Fibroblast of the aortic adventitia (primary cell): ENCODE results near the gene TEN1. TPM values are rescaled to one million over a fixed set of nuclear protein-coding genes. Genes with fewer than 3 reads are reported as not detected.

Experiments
- DNase-seq: peaks from one replicate; pipeline ENCODE4 v3.0.0-alpha.2; 2010; ENCODE audit warnings: low read depth
- H3K4me3 ChIP-seq: 2 replicates; pipeline ENCODE4 v1.5.1; 2011; ENCODE audit warnings: low read depth, mild to moderate bottlenecking, control low read depth, low read length, moderate library complexity
- CTCF ChIP-seq: IDR thresholded peaks from 2 replicates; pipeline ENCODE4 v1.5.1; 2011; ENCODE audit warnings: mild to moderate bottlenecking, low read length, control low read depth, inconsistent platforms; ENCODE audit not compliant: insufficient read depth
- total RNA-seq: library from RNA; depleted of rRNA; stranded (reverse); fragments of >200 nt; gene quantifications from 2 replicates; pipeline ENCODE4 v1.2.3, GENCODE V29; 2012; ENCODE audit warnings: low replicate concordance

Gene TEN1
- total RNA-seq, 1 donor = 16.0 TPM

- H3K4me3 ChIP-seq = no peak overlapping the region
- no peak for DNase-seq
- no peak for TF ChIP-seq CTCF
These were observed 45.3 kb downstream of the TEN1 start for GRCh38 chr17:76024353-76024752.

- TF ChIP-seq CTCF = no peak
- no peak overlapping the region for H3K4me3 ChIP-seq
- DNase-seq = no peak
These were observed 46.3 kb downstream of the TEN1 start for GRCh38 chr17:76025294-76025693.

- no peak overlapping the region for H3K4me3 ChIP-seq
- DNase-seq = no peak
- no peak for TF ChIP-seq CTCF
These were observed 47.7 kb downstream of the TEN1 start for GRCh38 chr17:76026714-76027158.

- no peak for DNase-seq
- no peak for TF ChIP-seq CTCF
- H3K4me3 ChIP-seq = no peak within 1 kb of the TSS
These were observed 48.3 kb downstream of the TEN1 start, which contains the start of gene EVPL for GRCh38 chr17:76027159-76027839. Gene EVPL (minus strand): TSS chr17:76027306. CDS start chr17:76027198, 108 bp downstream.

GRCh38 chr17:76032073-76032779, 53.2 kb downstream of the TEN1 start:
- no peak for DNase-seq
- no peak for TF ChIP-seq CTCF
- H3K4me3 ChIP-seq = no peak overlapping the region

- no peak for TF ChIP-seq CTCF
- DNase-seq = no peak
- H3K4me3 ChIP-seq = no peak overlapping the region
These were observed 53.7 kb downstream of the TEN1 start for GRCh38 chr17:76032780-76033108.

GRCh38 chr17:76033139-76033538, 54.1 kb downstream of the TEN1 start:
- no peak for TF ChIP-seq CTCF
- DNase-seq = no peak
- H3K4me3 ChIP-seq = no peak overlapping the region
